Trophoblast cell (in vitro differentiated cells and primary cell): ENCODE measurements around the gene RIPK1.
"Not testable (repeated sequence)": the region's sequence is repeated elsewhere in the genome, so short reads cannot be mapped to it uniquely, and the experiment has no call there.

Experiments
- DNase-seq, 2 donors: peaks; one replicate each; pipeline ENCODE4 v3.0.0-alpha.2; 2016
- H2AFZ ChIP-seq: 2 replicates; pipeline ENCODE4 v1.6.1; 2013; ENCODE audit warnings: low read length, moderate library complexity, mild to moderate bottlenecking; ENCODE audit not compliant: insufficient read depth, poor library complexity
- H2AK5ac ChIP-seq: 2 replicates; pipeline ENCODE4 v1.6.1; 2013; ENCODE audit warnings: mild to moderate bottlenecking, low read length
- H2BK120ac ChIP-seq: 2 replicates; pipeline ENCODE4 v1.6.1; 2013; ENCODE audit warnings: low read length, mild to moderate bottlenecking, moderate library complexity; ENCODE audit not compliant: insufficient read depth, poor library complexity
- H2BK12ac ChIP-seq: 2 replicates; pipeline ENCODE4 v1.6.1; 2013; ENCODE audit warnings: mild to moderate bottlenecking, low read length, moderate library complexity
- H2BK5ac ChIP-seq: 2 replicates; pipeline ENCODE4 v1.6.1; 2013; ENCODE audit warnings: low read length, low read depth, moderate library complexity, mild to moderate bottlenecking; ENCODE audit not compliant: poor library complexity
- H3K14ac ChIP-seq: 2 replicates; pipeline ENCODE4 v1.6.1; 2013; ENCODE audit warnings: mild to moderate bottlenecking, low read length
- H3K18ac ChIP-seq: 2 replicates; pipeline ENCODE4 v1.6.1; 2013; ENCODE audit warnings: mild to moderate bottlenecking, low read length
- H3K23ac ChIP-seq: 2 replicates; pipeline ENCODE4 v1.6.1; 2013; ENCODE audit warnings: low read length
- H3K27ac ChIP-seq: 2 replicates; pipeline ENCODE4 v1.5.1; 2013; ENCODE audit warnings: low read depth, mild to moderate bottlenecking, inconsistent platforms, low read length, moderate library complexity
- H3K27me3 ChIP-seq: 2 replicates; pipeline ENCODE4 v1.6.1; 2013; ENCODE audit warnings: inconsistent platforms, mild to moderate bottlenecking, low read length, moderate library complexity; ENCODE audit not compliant: insufficient read depth
- H3K36me3 ChIP-seq, 2 experiments: 1 replicate in 1 of 2; 2 replicates in 1 of 2; pipeline ENCODE4 v1.6.1; 2013; ENCODE audit warnings: low read length in 2 of 2, mild to moderate bottlenecking in 2 of 2, moderate library complexity in 1 of 2; ENCODE audit not compliant: insufficient read depth in 2 of 2, control insufficient read depth in 1 of 2
- H3K4ac ChIP-seq: 2 replicates; pipeline ENCODE4 v1.6.1; 2013; ENCODE audit warnings: low read depth, mild to moderate bottlenecking, low read length, moderate library complexity
- H3K4me1 ChIP-seq, 2 experiments: 1 replicate in 1 of 2; 2 replicates in 1 of 2; pipeline ENCODE4 v1.6.1; 2013; ENCODE audit warnings: low read length in 2 of 2, mild to moderate bottlenecking in 2 of 2, moderate library complexity in 1 of 2; ENCODE audit not compliant: insufficient read depth in 2 of 2, control insufficient read depth in 1 of 2
- H3K4me2 ChIP-seq: 2 replicates; pipeline ENCODE4 v1.6.1; 2013; ENCODE audit warnings: inconsistent platforms, mild to moderate bottlenecking, low read length, moderate library complexity
- H3K4me3 ChIP-seq: 2 replicates; pipeline ENCODE4 v1.5.1; 2013; ENCODE audit warnings: mild to moderate bottlenecking, low read depth, low read length, inconsistent platforms
- H3K79me1 ChIP-seq: one replicate; pipeline ENCODE4 v1.6.1; 2013; ENCODE audit warnings: low read length
- H3K79me2 ChIP-seq: 2 replicates; pipeline ENCODE4 v1.6.1; 2013; ENCODE audit warnings: low read length, mild to moderate bottlenecking; ENCODE audit not compliant: control insufficient read depth, insufficient read depth, poor library complexity
- H3K9ac ChIP-seq: 2 replicates; pipeline ENCODE4 v1.6.1; 2013; ENCODE audit warnings: mild to moderate bottlenecking, low read length
- H3K9me3 ChIP-seq: 2 replicates; pipeline ENCODE4 v1.6.1; 2013; ENCODE audit warnings: low read depth, mild to moderate bottlenecking, control low read depth, inconsistent platforms, low read length; ENCODE audit not compliant: insufficient read depth
- H4K12ac ChIP-seq: 2 replicates; pipeline ENCODE4 v1.6.1; 2013; ENCODE audit warnings: low read depth, mild to moderate bottlenecking, low read length, moderate library complexity
- H4K8ac ChIP-seq: 2 replicates; pipeline ENCODE4 v1.6.1; 2013; ENCODE audit warnings: low read depth, mild to moderate bottlenecking, low read length, moderate library complexity
- H4K91ac ChIP-seq: one replicate; pipeline ENCODE4 v1.6.1; 2013; ENCODE audit warnings: low read depth, mild to moderate bottlenecking, low read length, moderate library complexity
- WGBS: extraction: QIAGEN DNeasy Blood & Tissue Kit; methylation state at CpG from one replicate; pipeline ENCODE4 v1.1.7; 2013; ENCODE audit warnings: missing lambda C conversion rate; ENCODE audit not compliant: insufficient read length, insufficient coverage; ENCODE audit errors: extremely low coverage; 5-methylcytosine and 5-hydroxymethylcytosine counted together

Gene RIPK1

DNA sequence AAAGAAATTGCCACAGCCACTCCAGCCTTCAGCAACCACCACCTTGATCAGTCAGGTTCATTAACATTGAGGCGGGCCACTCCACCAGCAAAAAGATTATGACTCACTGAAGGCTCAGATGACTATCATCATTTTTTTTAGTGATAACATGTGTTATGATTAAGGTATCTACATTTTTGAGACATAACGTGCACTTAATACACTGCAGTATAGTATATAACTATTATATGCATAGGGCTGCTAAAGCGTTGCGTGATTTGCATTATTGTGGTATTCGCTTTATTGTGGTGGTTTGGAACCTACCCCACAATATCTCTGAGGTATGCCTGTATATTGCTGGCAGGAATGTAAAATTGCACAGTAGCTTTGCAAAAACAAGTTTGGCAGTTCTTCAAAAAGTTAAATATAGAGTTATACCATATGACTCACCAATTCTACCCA is 6.8 kb upstream of the RIPK1 start:
- Histone ChIP-seq H3K4ac (no peak overlapping the region), H2AFZ (no peak overlapping the region), H4K12ac (no peak overlapping the region), H3K23ac (no peak overlapping the region), H2BK120ac (no peak overlapping the region), H3K9me3 (no peaks in the 10 kb centered on the region), H3K79me1 (peaks cover 5% of the 10 kb centered on the region), H2AK5ac (no peak overlapping the region), H3K4me2 (no peak overlapping the region), H3K79me2 (peaks cover 5% of the 10 kb centered on the region), H2BK5ac (no peak overlapping the region), H3K9ac (no peak overlapping the region), H4K91ac (no peak overlapping the region), H3K4me1 (no peaks in the 10 kb centered on the region), H3K14ac (no peak overlapping the region), H3K18ac (no peak overlapping the region), H3K4me3 (no peak overlapping the region), H3K27me3 (no peaks in the 10 kb centered on the region), H3K36me3 (no peaks in the 10 kb centered on the region), H2BK12ac (no peak overlapping the region), H3K27ac (no peak overlapping the region), H4K8ac (no peak overlapping the region)
- no CpG with 5 or more reads among the region's 5 CpGs for WGBS
- peak; percentile 80 to 85 for DNase-seq

DNA sequence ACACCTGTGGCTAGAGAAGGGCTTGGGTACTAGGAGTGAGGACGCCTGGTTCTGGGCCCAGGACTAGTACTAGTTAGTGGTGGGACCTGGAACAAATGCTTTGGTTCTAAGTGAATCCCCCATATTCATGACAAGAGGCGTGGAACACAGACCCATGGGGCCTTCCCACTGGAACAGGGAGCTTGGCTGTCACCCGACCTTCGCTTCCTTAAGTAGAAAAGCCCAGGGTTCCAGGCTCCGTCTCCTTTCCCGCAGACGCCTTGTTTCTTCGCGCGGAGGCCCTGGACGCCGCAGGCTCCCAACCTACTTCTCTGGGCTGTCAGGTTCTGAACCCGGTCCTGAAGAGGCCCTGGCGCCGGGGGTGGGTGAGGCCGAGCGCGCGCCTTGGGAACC is 5.0 kb upstream of the RIPK1 start:
- H3K23ac ChIP-seq, H3K9ac ChIP-seq, H3K79me1 ChIP-seq, H4K91ac ChIP-seq, DNase-seq, H3K18ac ChIP-seq, H2BK5ac ChIP-seq, H3K27me3 ChIP-seq, H3K27ac ChIP-seq, H4K8ac ChIP-seq, H3K4ac ChIP-seq, H3K79me2 ChIP-seq, H2BK12ac ChIP-seq, H4K12ac ChIP-seq, H3K14ac ChIP-seq, H3K4me3 ChIP-seq, H3K36me3 ChIP-seq, H2AK5ac ChIP-seq, H3K9me3 ChIP-seq, H2AFZ ChIP-seq, H3K4me1 ChIP-seq, H2BK120ac ChIP-seq: not testable (repeated sequence)
- H3K4me2 ChIP-seq = peak overlapping the region; percentile 76
- no CpG with 5 or more reads among the region's 19 CpGs for WGBS

DNA sequence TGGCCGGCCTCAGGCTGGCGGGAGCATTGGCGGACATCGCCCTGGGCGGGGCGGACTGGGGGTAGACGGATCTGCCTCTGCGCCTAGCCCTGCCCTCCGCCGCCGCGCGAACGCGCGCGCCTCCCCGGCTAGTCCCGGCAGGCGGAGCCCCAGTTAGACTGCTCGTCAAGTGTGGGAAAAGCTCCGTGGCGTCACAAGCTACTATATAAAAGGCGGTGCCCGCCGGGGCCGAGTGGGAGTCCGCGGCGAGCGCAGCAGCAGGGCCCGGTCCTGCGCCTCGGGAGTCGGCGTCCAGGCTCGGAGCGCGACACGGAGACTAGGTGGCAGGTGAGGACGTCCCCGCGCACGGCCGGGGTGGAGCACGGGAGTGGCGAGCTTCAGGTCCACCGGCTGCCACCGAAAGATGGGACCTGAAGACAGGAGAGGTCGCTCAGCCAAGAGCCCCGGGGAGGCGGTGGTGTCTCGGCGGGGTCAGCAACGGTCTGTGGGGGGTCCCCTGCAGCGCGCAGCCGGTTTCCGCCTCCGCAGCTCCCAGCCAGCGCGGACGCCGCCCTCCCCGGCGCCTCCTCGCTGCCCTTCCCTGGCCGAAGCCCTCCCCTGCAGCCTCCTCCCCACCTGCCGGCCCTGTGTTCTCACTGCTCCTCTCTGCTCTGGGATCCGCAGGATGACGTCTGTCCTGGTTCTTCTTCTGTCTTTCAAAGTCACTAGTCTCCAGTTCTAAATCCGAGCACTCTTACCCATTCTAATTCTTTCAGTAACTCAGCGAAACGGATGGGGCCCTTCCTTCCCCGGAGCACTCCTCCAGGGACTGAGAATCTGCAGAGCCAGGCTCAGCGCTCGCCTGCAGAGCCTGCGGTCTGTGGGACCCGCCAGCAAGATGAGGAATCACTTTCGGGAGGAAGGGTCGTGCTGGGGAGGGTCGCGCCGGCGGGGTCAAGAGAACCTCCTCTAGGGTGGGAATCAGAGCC is 4.3 kb upstream of the RIPK1 start:
- Histone ChIP-seq H2BK120ac (peak overlapping the region; percentile 9), H3K4ac (peak overlapping the region; percentile 26), H3K18ac (peak overlapping the region; percentile 48), H2BK12ac (peak overlapping the region; percentile 41), H3K9ac (no peak overlapping the region), H3K9me3 (no peaks in the 10 kb centered on the region), H2AFZ (peak overlapping the region; percentile 89), H3K27ac (no peak overlapping the region), H2AK5ac (no peak overlapping the region), H2BK5ac (no peak overlapping the region), H3K27me3 (no peaks in the 10 kb centered on the region), H4K91ac (peak overlapping the region; percentile 26), H3K14ac (peak overlapping the region; percentile 38), H3K23ac (no peak overlapping the region), H4K8ac (no peak overlapping the region), H3K79me1 (peaks cover 15% of the 10 kb centered on the region), H3K4me2 (peak overlapping the region; percentile 76), H3K79me2 (peaks cover 13% of the 10 kb centered on the region), H3K4me3 (peak overlapping the region; percentile 84), H4K12ac (no peak overlapping the region), H3K36me3 (no peaks in the 10 kb centered on the region), H3K4me1 (peaks cover 0 to 2% of the 10 kb centered on the region in 2 experiments)
- WGBS = no CpG with 5 or more reads among the region's 85 CpGs
- DNase-seq = peak; percentile 92 to 93

DNA sequence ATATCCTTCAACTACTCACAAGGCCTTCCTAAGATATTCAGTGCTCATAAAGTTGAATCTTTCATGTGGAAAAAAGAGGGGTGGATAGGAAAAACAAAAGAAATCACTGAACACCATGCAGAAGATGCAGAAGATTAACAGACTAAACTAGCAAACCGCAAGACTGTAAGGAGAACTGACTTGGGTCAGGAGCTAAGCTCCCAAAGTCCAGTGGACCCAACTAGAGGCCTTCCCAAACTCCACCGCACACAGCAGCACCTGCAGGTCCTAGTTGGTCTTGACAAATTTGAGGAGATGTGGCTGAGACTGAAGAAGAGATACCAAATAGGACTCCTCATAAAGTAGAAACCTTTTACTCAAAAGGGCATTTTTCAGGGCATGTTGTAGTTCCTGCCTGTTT is 3.3 kb downstream of the RIPK1 start:
- no peak overlapping the region for H4K12ac ChIP-seq
- no peak overlapping the region for H3K18ac ChIP-seq
- H3K27ac ChIP-seq = no peak overlapping the region
- H3K23ac ChIP-seq = no peak overlapping the region
- H2BK5ac ChIP-seq = no peak overlapping the region
- no peak overlapping the region for H2AK5ac ChIP-seq
- no peak overlapping the region for H2AFZ ChIP-seq
- no CpG with 5 or more reads among the region's 2 CpGs for WGBS
- H3K27me3 ChIP-seq = no peaks in the 10 kb centered on the region
- peaks cover 12% of the 10 kb centered on the region for H3K79me1 ChIP-seq
- peak overlapping the region; percentile 89 for H3K4ac ChIP-seq
- H3K36me3 ChIP-seq = peaks cover 4 to 5% of the 10 kb centered on the region in 2 experiments
- no peak overlapping the region for H4K91ac ChIP-seq
- H3K4me2 ChIP-seq = no peak overlapping the region
- H3K9ac ChIP-seq = no peak overlapping the region
- no peak for DNase-seq
- peaks cover 13% of the 10 kb centered on the region for H3K79me2 ChIP-seq
- H3K4me1 ChIP-seq = peaks cover 6% of the 10 kb centered on the region in 2 experiments
- no peak overlapping the region for H3K4me3 ChIP-seq
- no peak overlapping the region for H4K8ac ChIP-seq
- no peak overlapping the region for H2BK120ac ChIP-seq
- no peaks in the 10 kb centered on the region for H3K9me3 ChIP-seq
- H3K14ac ChIP-seq = no peak overlapping the region
- no peak overlapping the region for H2BK12ac ChIP-seq
